HG03442 (cell line): ENCODE results near the gene ACYP1.

Source experiments
- ATAC-seq: cut with Tn5 transposase; IDR thresholded peaks from one replicate; pipeline ENCODE4 v1.9.1; 2021; ENCODE audit warnings: mild to moderate bottlenecking, moderate library complexity; ENCODE audit not compliant: unreplicated experiment

Gene ACYP1

DNA sequence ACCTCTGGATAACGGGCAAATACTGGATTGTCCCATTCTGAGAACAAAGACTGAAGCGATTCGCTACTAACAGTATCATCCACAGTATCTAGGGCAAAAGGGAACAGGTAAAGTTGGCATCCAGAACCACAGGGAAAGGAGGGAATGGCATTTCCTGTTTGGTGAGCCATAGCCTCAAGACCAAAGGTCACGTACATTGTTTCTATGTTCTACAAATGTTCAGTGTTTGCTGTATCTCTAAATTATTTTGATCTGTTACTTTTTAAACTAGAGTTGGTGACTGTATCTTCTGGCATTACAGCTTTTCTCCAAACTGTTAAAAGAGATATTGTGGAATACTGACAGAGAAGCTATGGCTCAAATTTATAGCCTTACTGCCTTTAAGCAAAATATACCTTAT lies 22.2 kb downstream of the ACYP1 start:
- ATAC-seq: no peak

GRCh38 chr14:75040959-75041358 lies 22.9 kb downstream of the ACYP1 start:
- ATAC-seq: no peak

DNA sequence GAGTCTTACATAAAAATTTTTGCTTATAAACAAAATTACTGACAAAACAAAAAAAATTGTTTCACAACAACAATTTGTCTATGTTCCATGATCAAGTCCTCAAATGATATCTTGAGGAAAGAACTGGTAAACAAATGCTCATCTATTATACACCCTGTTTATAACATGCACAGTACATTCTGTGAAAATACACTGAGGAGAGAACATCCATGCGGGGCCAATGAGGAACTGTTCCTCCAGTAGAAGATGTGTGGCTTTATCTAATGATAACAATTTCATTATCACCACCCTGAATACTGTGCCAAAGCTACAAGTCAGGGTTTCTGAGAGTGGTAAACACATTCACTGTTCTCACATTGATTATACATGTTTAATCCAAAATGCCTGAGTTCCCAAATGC lies 23.3 kb downstream of the ACYP1 start:
- no peak for ATAC-seq

DNA sequence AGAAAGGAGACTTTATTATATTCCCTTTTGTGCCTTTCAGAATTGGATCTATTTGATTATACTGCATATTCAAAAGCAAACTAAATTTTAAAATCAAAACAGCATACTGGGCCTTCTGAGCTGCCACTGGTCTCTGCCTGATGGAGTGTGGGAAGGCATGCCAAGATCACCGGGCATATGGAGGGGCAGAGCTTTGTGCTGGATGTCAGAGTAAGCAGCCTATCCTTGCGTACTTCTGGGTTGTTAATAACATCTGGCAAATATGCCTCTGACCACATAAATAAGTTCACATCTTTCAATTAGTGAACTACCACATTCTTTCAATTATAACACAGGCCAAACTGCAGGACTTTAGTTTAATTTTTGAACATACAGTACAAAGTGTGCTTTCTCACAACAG lies 30.9 kb downstream of the ACYP1 start:
- no peak for ATAC-seq

- ATAC-seq: no peak
Observed at GRCh38 chr14:75030147-75030546, 33.7 kb downstream of the ACYP1 start.

DNA sequence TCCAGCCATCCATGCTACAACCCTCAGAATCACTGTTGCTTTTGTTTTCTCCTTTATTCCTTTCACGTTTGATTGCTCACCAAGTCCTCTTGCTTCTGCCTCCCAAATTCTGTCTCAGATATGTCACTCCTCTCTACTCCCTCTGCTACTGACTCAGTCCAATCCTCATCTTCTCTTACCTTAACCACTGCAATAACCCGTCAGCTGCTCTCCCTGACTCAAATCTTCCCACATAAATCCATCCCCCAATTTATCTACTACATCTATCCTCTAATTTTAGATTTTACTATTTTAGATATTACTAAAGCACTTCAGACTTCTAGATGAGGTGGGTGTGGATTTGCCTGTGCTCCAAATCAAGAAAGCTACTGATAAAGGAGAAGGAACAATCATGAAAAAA lies 37.9 kb downstream of the ACYP1 start:
- ATAC-seq: no peak

DNA sequence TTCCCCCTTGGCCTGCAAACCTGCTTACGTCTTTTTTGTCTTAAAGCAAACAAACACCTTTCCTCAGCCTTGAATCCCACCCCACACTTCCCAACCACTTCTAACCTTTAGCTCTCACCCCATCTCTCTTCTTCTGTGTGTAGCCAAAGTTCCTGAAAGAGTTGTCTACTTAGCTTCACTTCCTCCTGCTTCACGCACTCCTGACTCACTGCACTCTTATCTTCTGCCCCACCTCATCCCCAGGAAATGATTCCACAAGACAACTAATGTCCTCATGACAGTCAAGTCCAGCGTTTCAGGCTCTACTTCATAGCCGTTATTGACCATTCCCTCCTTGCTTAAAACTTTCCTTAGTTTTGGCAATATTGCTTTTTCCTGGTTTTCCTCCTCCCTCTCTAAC lies 38.7 kb downstream of the ACYP1 start:
- no peak for ATAC-seq

DNA sequence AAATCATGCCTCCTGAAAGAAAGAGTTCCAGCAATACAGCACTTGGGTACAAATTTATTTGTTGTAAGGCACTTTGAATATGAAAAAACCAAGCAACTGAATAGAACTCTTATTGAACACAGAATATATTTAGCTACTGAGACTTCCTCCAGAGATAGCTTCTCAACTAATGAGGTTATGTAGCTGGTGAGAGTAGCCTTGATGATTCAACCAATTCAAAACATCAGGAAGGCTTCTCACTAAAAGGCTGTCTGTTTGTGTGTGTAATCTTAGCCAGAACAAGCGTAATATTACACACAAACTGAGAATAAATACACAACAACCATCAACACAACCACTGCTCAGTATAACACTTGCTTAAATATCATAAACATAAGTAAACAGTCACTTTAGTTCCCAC lies 40.7 kb downstream of the ACYP1 start:
- no peak for ATAC-seq

DNA sequence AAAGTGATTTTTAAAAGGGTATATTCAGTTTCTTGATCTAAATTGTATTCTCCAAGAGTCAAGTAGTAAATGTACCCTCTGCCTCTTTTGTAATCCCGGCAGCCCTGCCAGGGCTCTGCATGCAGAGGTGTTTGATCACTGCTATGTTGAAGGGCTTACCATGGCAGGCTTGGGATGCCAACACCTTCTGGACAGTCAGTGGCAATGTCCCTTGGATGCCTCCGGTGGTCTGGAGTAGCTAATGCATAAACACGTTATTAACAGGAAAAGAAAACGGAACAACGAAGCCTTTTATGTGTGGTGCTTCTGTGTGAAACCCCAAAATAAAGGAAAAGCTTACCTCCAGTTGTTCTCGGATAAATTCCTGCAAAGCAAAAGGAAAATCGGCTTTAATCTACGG lies 41.2 kb downstream of the ACYP1 start:
- no peak for ATAC-seq

DNA sequence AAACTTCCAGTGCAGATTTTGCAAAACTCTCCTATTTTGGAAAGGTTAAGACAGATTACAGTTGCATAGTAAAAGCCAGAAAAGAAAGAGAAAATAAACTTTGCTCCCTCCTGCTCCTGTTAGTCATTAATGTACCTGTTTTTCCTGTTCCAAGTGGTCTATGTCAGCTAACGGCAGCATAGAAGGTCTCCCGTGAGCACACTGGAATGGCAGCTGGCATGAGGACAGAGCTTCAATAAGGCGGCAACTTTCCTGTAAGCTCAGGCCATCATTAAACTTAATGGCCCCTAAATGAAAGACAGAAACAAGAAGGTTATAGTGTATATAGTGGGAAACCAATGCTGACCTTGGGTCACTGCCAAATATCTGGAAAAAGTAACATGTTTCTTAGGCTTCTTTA lies 45.1 kb downstream of the ACYP1 start:
- no peak for ATAC-seq

- ATAC-seq: no peak
Observed at GRCh38 chr14:75016815-75017214, 47.0 kb downstream of the ACYP1 start.

DNA sequence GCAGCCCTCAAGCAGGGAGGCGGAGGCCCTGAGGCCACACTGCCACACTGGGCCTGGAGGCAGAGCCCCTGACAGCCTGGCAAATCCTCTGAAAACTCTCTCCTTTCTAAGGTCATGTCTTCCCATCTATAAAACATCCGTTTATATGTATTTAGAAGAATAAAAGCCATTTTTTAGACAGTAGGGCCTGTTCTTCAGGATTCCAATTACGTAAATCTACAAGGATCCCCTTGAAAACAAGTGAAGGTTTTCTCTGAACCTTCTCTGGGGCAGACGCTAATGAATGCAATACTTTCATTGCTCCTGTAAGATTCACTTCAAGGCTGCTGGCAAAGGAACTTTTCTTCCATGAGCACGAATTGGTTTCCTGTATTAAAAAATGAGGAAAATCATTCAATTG lies 48.3 kb downstream of the ACYP1 start:
- ATAC-seq: no peak

DNA sequence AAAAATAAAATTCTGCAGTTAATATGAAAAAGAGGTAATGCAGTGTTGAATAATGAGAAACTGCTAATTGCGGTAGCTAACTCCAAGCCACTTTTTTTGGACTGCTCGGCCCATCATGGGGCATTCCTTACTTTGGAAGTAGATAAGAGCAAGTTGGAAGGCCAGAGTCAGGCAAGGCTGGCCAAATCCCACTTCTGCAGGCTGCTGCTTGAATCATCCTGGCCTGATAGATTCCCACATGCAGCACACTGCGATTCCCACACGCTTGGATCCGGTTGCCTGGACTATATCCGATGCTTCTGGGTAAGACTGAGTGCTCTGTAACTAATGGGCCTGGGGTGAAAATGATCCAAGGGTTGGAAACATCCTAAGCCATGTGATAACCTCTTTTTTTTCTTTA lies 50.5 kb downstream of the ACYP1 start:
- no peak for ATAC-seq

GRCh38 chr14:75011356-75011994 lies 52.3 kb downstream of the ACYP1 start:
- no peak for ATAC-seq

GRCh38 chr14:75010472-75011093 lies 53.2 kb downstream of the ACYP1 start:
- no peak for ATAC-seq

- no peak for ATAC-seq
Observed at GRCh38 chr14:75009176-75009575, 54.6 kb downstream of the ACYP1 start.

DNA sequence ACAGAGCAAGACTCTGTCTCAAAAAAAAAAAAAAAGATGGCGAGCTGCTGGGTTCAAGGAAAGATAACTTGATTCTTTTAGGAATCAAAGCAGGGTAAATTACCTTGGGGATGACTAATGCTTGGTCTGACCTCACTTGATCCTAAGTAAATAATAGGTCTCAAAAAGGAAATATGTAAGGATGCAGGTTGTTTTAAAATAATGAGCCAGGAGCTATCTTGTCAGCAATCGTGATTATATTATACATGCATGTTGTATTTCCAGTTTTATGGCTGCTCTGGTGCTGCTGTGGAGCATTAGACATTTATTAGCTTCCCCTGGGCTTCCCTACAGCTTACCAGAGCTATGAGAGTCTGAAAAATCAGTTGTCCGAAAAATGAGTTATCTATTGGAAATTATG lies 58.5 kb downstream of the ACYP1 start:
- no peak for ATAC-seq

DNA sequence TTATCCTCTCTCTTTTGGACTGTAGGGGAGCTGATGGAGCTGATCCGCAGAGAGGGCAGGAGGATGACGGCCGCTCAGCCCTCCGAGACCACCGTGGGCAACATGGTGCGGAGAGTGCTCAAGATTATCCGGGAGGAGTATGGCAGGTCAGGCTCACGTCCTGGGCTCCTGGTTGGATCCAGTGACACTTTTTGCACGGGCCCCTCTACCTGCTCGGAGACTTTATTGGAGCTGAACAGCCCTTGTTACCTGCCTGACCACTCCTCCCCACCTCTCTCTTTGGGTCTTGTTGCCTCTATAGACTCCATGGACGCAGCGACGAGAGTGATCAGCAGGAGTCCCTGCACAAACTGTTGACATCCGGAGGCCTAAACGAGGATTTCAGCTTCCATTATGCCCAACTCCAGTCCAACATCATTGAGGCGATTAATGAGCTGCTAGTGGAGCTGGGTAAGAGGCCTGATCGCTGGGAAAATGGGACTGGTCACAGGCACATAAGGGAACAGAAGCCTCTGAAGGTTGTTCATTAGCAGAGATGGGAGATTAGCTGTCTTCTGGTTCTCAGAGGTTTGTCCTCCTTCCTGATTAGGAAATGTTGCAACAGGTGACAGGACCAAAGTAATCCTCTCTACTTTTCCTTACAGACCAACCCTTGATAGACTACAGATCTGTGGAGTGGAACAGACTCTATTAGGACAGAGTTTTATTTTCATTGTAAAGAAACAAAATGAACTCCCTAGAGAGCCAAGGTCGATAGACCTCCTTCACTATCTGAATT lies 60.4 kb downstream of the ACYP1 start:
- no peak for ATAC-seq
